ENCODE data around the gene GRM2.
"Not testable (repeated sequence)": the region's sequence is repeated elsewhere in the genome, so short reads cannot be mapped to it uniquely, and the experiment has no call there.

The GRM2 gene

GRCh38 chr3:51722362-51722761 lies 15.5 kb downstream of the GRM2 start:
- no peak for DNase-seq (ENCODE audit: low spot score)

- no peak for DNase-seq (ENCODE audit: low spot score)
Observed at GRCh38 chr3:51727500-51727899, 20.6 kb downstream of the GRM2 start.

- DNase-seq (ENCODE audit: low spot score), result no peak
Observed at GRCh38 chr3:51729042-51729633, 22.3 kb downstream of the GRM2 start.

- DNase-seq (ENCODE audit: low spot score), result no peak
Observed at GRCh38 chr3:51733859-51734571, 27.1 kb downstream of the GRM2 start.

GRCh38 chr3:51734572-51734907 lies 27.7 kb downstream of the GRM2 start:
- DNase-seq (ENCODE audit: low spot score), result no peak

GRCh38 chr3:51735039-51735438 lies 28.2 kb downstream of the GRM2 start:
- no peak for DNase-seq (ENCODE audit: low spot score)

- no peak for DNase-seq (ENCODE audit: low spot score)
Observed at GRCh38 chr3:51735950-51736349, 29.1 kb downstream of the GRM2 start.

- DNase-seq (ENCODE audit: low spot score), result no peak
Observed at GRCh38 chr3:51739110-51739509, 32.2 kb downstream of the GRM2 start.

GRCh38 chr3:51742320-51742719 lies 35.5 kb downstream of the GRM2 start:
- not testable (repeated sequence) for DNase-seq (ENCODE audit: low spot score)

GRCh38 chr3:51742978-51743377 lies 36.1 kb downstream of the GRM2 start:
- not testable (repeated sequence) for DNase-seq (ENCODE audit: low spot score)

- no peak for DNase-seq (ENCODE audit: low spot score)
Observed at GRCh38 chr3:51747840-51748239, 41.0 kb downstream of the GRM2 start.

- no peak for DNase-seq (ENCODE audit: low spot score)
Observed at GRCh38 chr3:51748327-51748726, 41.5 kb downstream of the GRM2 start.

- DNase-seq (ENCODE audit: low spot score), result no peak
Observed at GRCh38 chr3:51750878-51751277, 44.0 kb downstream of the GRM2 start.

- DNase-seq (ENCODE audit: low spot score), result no peak
Observed at GRCh38 chr3:51751287-51751686, 44.4 kb downstream of the GRM2 start.

GRCh38 chr3:51753763-51754750 lies 47.2 kb downstream of the GRM2 start:
- not testable (repeated sequence) for DNase-seq (ENCODE audit: low spot score)

GRCh38 chr3:51759203-51759602 lies 52.3 kb downstream of the GRM2 start:
- DNase-seq (ENCODE audit: low spot score), result no peak
